Vagina (tissue), 2 donors: ENCODE results near the gene MRPL3. TPM values are rescaled to one million over a fixed set of nuclear protein-coding genes. Genes with fewer than 3 reads are reported as not detected.

Source experiments
- DNase-seq, 2 donors: peaks; one replicate each; pipeline ENCODE4 v3.0.0-alpha.2; 2017; ENCODE audit errors: extremely low spot score in 2 of 2
- H3K27ac ChIP-seq: fragments of 200-600 bp; sonication (generic); one replicate; pipeline ENCODE4 v1.5.1; 2019
- H3K27me3 ChIP-seq: fragments of 200-600 bp; sonication (generic); one replicate; pipeline ENCODE4 v1.5.1; 2019
- H3K36me3 ChIP-seq, 2 donors: fragments of 200-600 bp; sonication (generic); one replicate each; pipeline ENCODE4 v1.5.1; 2017 to 2019
- H3K4me1 ChIP-seq: fragments of 200-600 bp; sonication (generic); one replicate; pipeline ENCODE4 v1.5.1; 2019
- H3K4me3 ChIP-seq, 2 donors: fragments of 200-600 bp; sonication (generic); 1 replicate in 1 of 2; 2 replicates in 1 of 2; pipeline ENCODE4 v1.5.1; 2016 to 2019
- H3K9me3 ChIP-seq: fragments of 200-600 bp; sonication (generic); one replicate; pipeline ENCODE4 v1.5.1; 2019
- POLR2A ChIP-seq, 2 donors: fragments of 450-650 bp; IDR thresholded peaks; one replicate each; pipeline ENCODE4 v1.6.1; 2017; ENCODE audit warnings: antibody characterized with exemption in 2 of 2, mild to moderate bottlenecking in 2 of 2, moderate library complexity in 2 of 2
- POLR2AphosphoS5 ChIP-seq, 2 donors: sonication (generic); formaldehyde crosslinking; IDR thresholded peaks; one replicate each; pipeline ENCODE4 v1.9.0; 2017; ENCODE audit warnings: antibody characterized with exemption in 2 of 2, mild to moderate bottlenecking in 2 of 2, low read depth in 1 of 2; ENCODE audit not compliant: insufficient read depth in 1 of 2
- intact Hi-C: fragments of 100-400 bp; cut with DNase I; formaldehyde crosslinking; loops from one replicate; pipeline ENCODE4 v1.15.1; 2023
- small RNA-seq: library from RNA; depleted of rRNA; stranded (forward); fragments of <200 nt; gene quantifications from one replicate; pipeline ENCODE3, GENCODE V24; 2016
- total RNA-seq: library from RNA; depleted of rRNA; stranded (reverse); fragments of >200 nt; gene quantifications from one replicate; pipeline ENCODE4 v1.2.3, GENCODE V29; 2016
- TF ChIP-seq, protein P1 (sequence below), 3 experiments: fragments of 450-650 bp in 2 of 3; fragments of 200-600 bp in 1 of 3; sonication (generic) in 1 of 3; IDR thresholded peaks; one replicate each; pipeline ENCODE4 v1.5.1; 2017 to 2019; ENCODE audit warnings: antibody characterized with exemption in 3 of 3, mild to moderate bottlenecking in 2 of 3, moderate library complexity in 2 of 3

The MRPL3 gene
- total RNA-seq, 1 donor from 2014 or later: 52.3 TPM

DNA sequence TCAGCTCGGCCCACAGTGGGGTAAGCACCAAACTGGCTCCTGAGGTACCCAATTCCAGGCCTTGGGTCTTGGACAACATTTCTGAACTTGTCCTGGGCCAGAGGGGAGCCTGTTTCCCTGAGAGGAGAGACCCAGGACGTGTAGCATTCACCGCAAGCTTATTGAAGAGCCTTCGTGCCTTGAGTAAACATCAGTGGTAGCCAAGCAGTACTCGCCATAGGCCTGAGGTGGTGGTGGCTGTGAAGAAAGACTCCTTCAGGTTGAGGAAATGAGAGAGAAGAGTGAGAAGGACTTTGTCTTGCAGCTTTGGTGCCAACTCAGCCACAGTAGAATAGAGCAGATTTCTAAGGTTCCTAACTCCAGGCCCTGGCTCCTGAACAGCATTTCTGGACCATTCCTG lies 71.0 kb downstream of the MRPL3 start:
- no peak for TF ChIP-seq POLR2A (IDR thresholded peaks at IDR 0.05)
- TF ChIP-seq, protein P1, sequence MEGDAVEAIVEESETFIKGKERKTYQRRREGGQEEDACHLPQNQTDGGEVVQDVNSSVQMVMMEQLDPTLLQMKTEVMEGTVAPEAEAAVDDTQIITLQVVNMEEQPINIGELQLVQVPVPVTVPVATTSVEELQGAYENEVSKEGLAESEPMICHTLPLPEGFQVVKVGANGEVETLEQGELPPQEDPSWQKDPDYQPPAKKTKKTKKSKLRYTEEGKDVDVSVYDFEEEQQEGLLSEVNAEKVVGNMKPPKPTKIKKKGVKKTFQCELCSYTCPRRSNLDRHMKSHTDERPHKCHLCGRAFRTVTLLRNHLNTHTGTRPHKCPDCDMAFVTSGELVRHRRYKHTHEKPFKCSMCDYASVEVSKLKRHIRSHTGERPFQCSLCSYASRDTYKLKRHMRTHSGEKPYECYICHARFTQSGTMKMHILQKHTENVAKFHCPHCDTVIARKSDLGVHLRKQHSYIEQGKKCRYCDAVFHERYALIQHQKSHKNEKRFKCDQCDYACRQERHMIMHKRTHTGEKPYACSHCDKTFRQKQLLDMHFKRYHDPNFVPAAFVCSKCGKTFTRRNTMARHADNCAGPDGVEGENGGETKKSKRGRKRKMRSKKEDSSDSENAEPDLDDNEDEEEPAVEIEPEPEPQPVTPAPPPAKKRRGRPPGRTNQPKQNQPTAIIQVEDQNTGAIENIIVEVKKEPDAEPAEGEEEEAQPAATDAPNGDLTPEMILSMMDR (IDR thresholded peaks at IDR 0.05): no peak
- no peak for TF ChIP-seq POLR2AphosphoS5 (IDR thresholded peaks at IDR 0.05; ENCODE audit: insufficient read depth in 1 of 2, low read depth in 1 of 2)
- Histone ChIP-seq H3K27me3 (no peaks in the 10 kb centered on the region), H3K4me3 (no peak overlapping the region), H3K36me3 (no peaks in the 10 kb centered on the region), H3K27ac (no peak overlapping the region), H3K4me1 (no peaks in the 10 kb centered on the region), H3K9me3 (no peaks in the 10 kb centered on the region)
- no peak for DNase-seq
- intact Hi-C loops: no loop called here

DNA sequence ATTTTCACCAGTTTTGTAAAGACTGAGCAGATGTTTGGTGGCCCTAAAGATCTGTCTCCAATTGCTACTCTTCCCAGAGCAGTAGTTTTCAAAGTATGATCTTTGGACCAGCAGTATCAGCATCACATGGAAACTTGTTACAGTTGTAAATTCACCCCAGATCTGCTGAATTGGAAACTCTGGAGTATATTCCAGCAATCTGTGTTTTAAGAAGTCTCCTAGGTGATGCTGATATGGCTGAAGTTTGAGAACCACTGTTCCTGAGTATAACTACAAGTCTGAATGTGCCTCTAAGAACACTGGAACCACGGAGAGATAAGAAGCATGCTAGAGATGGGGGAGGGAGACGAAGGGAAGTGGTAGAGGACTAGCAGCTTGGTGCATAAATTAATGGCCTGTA lies 75.5 kb downstream of the MRPL3 start:
- no peaks in the 10 kb centered on the region for H3K36me3 ChIP-seq
- no peaks in the 10 kb centered on the region for H3K27me3 ChIP-seq
- H3K4me1 ChIP-seq: no peaks in the 10 kb centered on the region
- intact Hi-C loops: no loop called here
- H3K9me3 ChIP-seq: no peaks in the 10 kb centered on the region
- no peak for DNase-seq
- TF ChIP-seq, protein P1 (IDR thresholded peaks at IDR 0.05): no peak
- TF ChIP-seq POLR2AphosphoS5 (IDR thresholded peaks at IDR 0.05; ENCODE audit: insufficient read depth in 1 of 2, low read depth in 1 of 2) (no peak), POLR2A (IDR thresholded peaks at IDR 0.05) (no peak)
- H3K4me3 ChIP-seq: no peak overlapping the region
- H3K27ac ChIP-seq: no peak overlapping the region

DNA sequence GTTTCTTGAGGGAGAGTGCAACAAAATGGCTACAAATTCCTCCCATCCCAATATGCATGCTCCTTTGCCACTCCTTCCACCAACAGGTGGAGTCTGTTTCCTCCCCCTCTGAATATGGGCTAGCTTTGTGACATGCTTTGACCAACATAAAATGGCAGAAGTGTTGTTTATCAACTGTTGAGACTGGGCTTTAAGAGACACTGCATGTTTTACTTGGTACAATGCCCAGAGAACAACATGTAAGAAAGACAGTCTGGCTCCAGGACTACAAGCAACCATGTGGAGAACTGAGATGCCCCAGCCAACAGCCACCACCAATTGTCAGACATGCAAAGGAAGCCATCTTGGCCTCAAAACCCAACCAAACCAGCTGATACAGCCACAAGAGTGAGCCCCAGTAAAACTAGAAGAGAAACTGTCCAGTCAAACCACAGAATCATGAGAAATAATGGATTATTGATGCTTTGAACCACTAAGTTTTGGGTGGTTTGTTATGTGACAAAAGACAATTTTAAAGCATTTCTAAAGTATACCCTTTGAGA lies 80.7 kb downstream of the MRPL3 start:
- no peaks in the 10 kb centered on the region for H3K4me1 ChIP-seq
- DNase-seq: no peak
- no peaks in the 10 kb centered on the region for H3K9me3 ChIP-seq
- H3K27me3 ChIP-seq: no peaks in the 10 kb centered on the region
- intact Hi-C loops: no loop called here
- no peak overlapping the region for H3K27ac ChIP-seq
- H3K4me3 ChIP-seq: no peak overlapping the region
- TF ChIP-seq POLR2A (IDR thresholded peaks at IDR 0.05) (no peak), POLR2AphosphoS5 (IDR thresholded peaks at IDR 0.05; ENCODE audit: insufficient read depth in 1 of 2, low read depth in 1 of 2) (no peak)
- TF ChIP-seq, protein P1 (IDR thresholded peaks at IDR 0.05): no peak
- H3K36me3 ChIP-seq: no peaks in the 10 kb centered on the region

DNA sequence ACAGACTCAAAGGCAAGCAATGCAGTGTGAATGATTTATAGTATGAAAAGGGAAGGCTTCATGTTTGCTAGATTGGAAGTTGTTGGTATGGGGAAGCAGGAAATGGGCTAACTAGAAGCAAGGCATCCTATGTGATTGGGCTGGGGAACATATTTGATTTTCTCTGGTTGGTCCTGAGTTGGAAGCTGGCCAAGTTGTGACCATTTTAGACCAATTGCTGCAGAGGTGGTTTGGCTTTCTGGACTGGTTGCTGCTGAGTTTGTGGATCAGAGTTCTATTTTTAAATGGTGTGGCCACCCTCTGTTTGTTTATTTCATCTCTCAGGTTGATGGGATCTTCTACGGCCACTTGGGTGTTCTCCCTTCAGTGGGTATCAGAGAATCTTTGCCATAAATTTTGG lies 81.5 kb downstream of the MRPL3 start:
- DNase-seq: no peak
- TF ChIP-seq, protein P1 (IDR thresholded peaks at IDR 0.05): no peak
- TF ChIP-seq POLR2AphosphoS5 (IDR thresholded peaks at IDR 0.05; ENCODE audit: insufficient read depth in 1 of 2, low read depth in 1 of 2) (no peak), POLR2A (IDR thresholded peaks at IDR 0.05) (no peak)
- no peak overlapping the region for H3K27ac ChIP-seq
- no peaks in the 10 kb centered on the region for H3K36me3 ChIP-seq
- no peak overlapping the region for H3K4me3 ChIP-seq
- H3K4me1 ChIP-seq: no peaks in the 10 kb centered on the region
- no peaks in the 10 kb centered on the region for H3K9me3 ChIP-seq
- intact Hi-C loops: no loop called here
- no peaks in the 10 kb centered on the region for H3K27me3 ChIP-seq

DNA sequence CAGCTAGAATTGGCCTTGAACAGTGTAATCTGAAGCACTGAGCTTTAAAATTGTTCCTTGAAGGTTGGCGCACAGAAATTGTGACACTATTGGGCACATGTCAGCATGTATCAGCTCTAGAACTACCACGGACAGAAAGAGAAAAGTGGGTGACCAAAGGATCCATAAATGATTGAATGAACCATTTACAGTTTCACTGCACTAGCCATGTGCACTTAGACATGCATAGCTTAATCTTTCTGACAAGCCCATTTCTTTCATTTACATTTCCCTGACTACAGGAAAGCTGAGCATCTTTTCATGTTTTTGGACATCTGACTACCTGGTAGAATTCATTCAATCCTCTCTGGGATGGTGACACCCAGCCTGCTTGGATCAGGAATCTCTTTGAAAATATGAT lies 85.0 kb downstream of the MRPL3 start:
- no peaks in the 10 kb centered on the region for H3K36me3 ChIP-seq
- no peaks in the 10 kb centered on the region for H3K9me3 ChIP-seq
- no peak overlapping the region for H3K4me3 ChIP-seq
- intact Hi-C loops: no loop called here
- DNase-seq: no peak
- H3K4me1 ChIP-seq: no peaks in the 10 kb centered on the region
- H3K27ac ChIP-seq: no peak overlapping the region
- H3K27me3 ChIP-seq: no peaks in the 10 kb centered on the region
- no peak for TF ChIP-seq POLR2AphosphoS5 (IDR thresholded peaks at IDR 0.05; ENCODE audit: insufficient read depth in 1 of 2, low read depth in 1 of 2)
- TF ChIP-seq, protein P1 (IDR thresholded peaks at IDR 0.05): no peak

Small RNA genes within 50 kb of the gene (small RNA-seq; reads per million reads assigned to genes)
- gene AC107027.2: not detected
- 8.6 reads per million, percentile 92 among the genes with 10 or more reads in this experiment for gene SNORA58

Other genes starting within 250 kb of the MRPL3 start
- gene NUDT16, start 121.2 kb downstream of the MRPL3 start, total RNA-seq: 18.2 TPM